ENCODE measurements around the gene CST3. TPM values are rescaled to one million over a fixed set of nuclear protein-coding genes. Genes with fewer than 3 reads are reported as not detected.
"Not testable (repeated sequence)": the region's sequence is repeated elsewhere in the genome, so short reads cannot be mapped to it uniquely, and the experiment has no call there.

Gene CST3
- polyA plus RNA-seq, 1 donor from 2014 or later, result 54.6 TPM

DNA sequence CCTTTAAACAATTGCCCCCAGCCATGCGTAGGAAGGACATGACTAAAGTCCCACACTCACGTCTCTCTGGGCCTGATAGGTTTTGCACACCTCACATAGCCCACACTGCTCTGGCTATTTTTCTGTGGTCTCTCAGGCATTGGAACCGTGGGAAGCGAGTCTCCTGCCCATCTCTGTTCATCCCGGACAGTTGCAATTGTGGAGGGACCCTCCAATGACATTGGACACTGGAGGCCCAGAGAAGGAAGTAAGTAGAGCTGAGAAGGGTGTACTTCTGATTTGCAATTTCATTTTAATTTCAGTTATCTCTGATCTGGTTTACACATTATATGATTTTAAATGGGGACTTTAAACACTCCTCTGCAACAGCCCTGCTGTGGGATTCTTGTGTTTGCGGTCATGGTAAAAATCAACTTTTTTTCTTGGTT lies 23.3 kb upstream of the CST3 start:
- Histone ChIP-seq H4K20me1 (ENCODE audit: insufficient read depth) (no peaks in the 10 kb centered on the region), H3K4me3 (ENCODE audit: low read length) (no peak overlapping the region), H3K4me2 (ENCODE audit: low read length) (no peak overlapping the region), H3K9me3 (ENCODE audit: low read length) (no peaks in the 10 kb centered on the region), H3K36me3 (ENCODE audit: insufficient read depth, low read length) (no peaks in the 10 kb centered on the region), H3K9me2 (ENCODE audit: insufficient read depth, low read length) (no peaks in the 10 kb centered on the region), H3K9ac (ENCODE audit: low read length) (no peak overlapping the region), H3K79me2 (replicated peaks; ENCODE audit: insufficient read depth, low read length) (no peaks in the 10 kb centered on the region), H3K27me3 (ENCODE audit: insufficient read depth, low read depth, low read length) (no peaks in the 10 kb centered on the region), H2AFZ (ENCODE audit: low read depth, low read length) (no peak overlapping the region), H3K27ac (ENCODE audit: low read length) (no peak overlapping the region), H3F3A (ENCODE audit: insufficient read depth, low read length, poor library complexity, severe bottlenecking) (no peaks in the 10 kb centered on the region)
- TF ChIP-seq, protein P1, sequence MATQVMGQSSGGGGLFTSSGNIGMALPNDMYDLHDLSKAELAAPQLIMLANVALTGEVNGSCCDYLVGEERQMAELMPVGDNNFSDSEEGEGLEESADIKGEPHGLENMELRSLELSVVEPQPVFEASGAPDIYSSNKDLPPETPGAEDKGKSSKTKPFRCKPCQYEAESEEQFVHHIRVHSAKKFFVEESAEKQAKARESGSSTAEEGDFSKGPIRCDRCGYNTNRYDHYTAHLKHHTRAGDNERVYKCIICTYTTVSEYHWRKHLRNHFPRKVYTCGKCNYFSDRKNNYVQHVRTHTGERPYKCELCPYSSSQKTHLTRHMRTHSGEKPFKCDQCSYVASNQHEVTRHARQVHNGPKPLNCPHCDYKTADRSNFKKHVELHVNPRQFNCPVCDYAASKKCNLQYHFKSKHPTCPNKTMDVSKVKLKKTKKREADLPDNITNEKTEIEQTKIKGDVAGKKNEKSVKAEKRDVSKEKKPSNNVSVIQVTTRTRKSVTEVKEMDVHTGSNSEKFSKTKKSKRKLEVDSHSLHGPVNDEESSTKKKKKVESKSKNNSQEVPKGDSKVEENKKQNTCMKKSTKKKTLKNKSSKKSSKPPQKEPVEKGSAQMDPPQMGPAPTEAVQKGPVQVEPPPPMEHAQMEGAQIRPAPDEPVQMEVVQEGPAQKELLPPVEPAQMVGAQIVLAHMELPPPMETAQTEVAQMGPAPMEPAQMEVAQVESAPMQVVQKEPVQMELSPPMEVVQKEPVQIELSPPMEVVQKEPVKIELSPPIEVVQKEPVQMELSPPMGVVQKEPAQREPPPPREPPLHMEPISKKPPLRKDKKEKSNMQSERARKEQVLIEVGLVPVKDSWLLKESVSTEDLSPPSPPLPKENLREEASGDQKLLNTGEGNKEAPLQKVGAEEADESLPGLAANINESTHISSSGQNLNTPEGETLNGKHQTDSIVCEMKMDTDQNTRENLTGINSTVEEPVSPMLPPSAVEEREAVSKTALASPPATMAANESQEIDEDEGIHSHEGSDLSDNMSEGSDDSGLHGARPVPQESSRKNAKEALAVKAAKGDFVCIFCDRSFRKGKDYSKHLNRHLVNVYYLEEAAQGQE (IDR thresholded peaks at IDR 0.05; ENCODE audit: borderline replicate concordance), result no peak
- TF ChIP-seq EZH2 (IDR thresholded peaks at IDR 0.05; ENCODE audit: borderline replicate concordance, insufficient read depth, low read length, poor library complexity, severe bottlenecking), result no peak
- TF ChIP-seq, protein P2, sequence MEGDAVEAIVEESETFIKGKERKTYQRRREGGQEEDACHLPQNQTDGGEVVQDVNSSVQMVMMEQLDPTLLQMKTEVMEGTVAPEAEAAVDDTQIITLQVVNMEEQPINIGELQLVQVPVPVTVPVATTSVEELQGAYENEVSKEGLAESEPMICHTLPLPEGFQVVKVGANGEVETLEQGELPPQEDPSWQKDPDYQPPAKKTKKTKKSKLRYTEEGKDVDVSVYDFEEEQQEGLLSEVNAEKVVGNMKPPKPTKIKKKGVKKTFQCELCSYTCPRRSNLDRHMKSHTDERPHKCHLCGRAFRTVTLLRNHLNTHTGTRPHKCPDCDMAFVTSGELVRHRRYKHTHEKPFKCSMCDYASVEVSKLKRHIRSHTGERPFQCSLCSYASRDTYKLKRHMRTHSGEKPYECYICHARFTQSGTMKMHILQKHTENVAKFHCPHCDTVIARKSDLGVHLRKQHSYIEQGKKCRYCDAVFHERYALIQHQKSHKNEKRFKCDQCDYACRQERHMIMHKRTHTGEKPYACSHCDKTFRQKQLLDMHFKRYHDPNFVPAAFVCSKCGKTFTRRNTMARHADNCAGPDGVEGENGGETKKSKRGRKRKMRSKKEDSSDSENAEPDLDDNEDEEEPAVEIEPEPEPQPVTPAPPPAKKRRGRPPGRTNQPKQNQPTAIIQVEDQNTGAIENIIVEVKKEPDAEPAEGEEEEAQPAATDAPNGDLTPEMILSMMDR (IDR thresholded peaks at IDR 0.05; ENCODE audit: poor library complexity, severe bottlenecking), result no peak
- no peak for TF ChIP-seq RAD21 (conservative IDR thresholded peaks at IDR 0.05)
- TF ChIP-seq POLR2AphosphoS5 (IDR thresholded peaks at IDR 0.05), result no peak
- no peak for TF ChIP-seq TAF1 (IDR thresholded peaks at IDR 0.05; ENCODE audit: low read depth)
- TF ChIP-seq SMC3 (conservative IDR thresholded peaks at IDR 0.05; ENCODE audit: poor library complexity), result no peak
- TF ChIP-seq EP300 (conservative IDR thresholded peaks at IDR 0.05; ENCODE audit: poor library complexity, severe bottlenecking), result no peak
- TF ChIP-seq MXI1 (conservative IDR thresholded peaks at IDR 0.05; ENCODE audit: poor library complexity, severe bottlenecking), result no peak

DNA sequence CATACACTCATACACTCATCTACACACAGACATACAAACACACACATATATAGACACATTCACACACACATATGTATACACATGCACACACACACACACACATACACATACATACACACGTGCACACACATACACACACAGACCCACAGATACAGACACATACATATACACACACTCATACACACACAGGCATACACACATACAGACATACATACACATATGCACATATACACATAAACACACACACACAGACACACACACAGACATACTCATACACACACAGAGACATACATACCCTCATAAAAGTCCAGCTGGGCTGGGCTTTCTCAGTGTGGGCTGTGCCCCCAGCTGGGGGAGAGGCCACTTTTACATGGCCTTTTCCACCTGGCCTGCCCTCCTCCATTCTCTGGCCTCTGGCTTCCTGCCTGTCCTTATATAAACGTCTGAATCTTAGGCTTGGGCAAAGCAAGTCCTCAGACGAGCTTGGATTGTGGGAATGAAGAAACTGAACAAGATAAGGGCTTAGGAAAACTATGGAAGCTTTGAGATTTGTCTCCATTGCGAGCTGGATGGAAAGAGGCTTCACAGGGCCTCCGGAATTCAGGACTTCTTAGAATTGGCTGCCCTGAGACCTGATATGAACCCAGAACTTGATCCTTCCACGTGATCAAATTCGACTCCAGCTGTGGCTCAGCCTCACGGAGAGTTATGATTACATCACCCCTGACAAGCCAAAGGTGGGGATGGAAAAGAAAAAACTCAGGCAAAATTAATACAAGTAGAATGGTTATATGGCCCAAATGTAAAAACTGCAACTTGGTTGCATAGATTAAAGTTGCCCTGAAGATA lies 22.5 kb upstream of the CST3 start:
- Histone ChIP-seq H3K79me2 (replicated peaks; ENCODE audit: insufficient read depth, low read length) (no peaks in the 10 kb centered on the region), H3K27ac (ENCODE audit: low read length) (no peak overlapping the region), H3K9me2 (ENCODE audit: insufficient read depth, low read length) (no peaks in the 10 kb centered on the region), H2AFZ (ENCODE audit: low read depth, low read length) (no peak overlapping the region), H3K27me3 (ENCODE audit: insufficient read depth, low read depth, low read length) (no peaks in the 10 kb centered on the region), H3F3A (ENCODE audit: insufficient read depth, low read length, poor library complexity, severe bottlenecking) (no peaks in the 10 kb centered on the region), H3K4me2 (ENCODE audit: low read length) (no peak overlapping the region), H3K9me3 (ENCODE audit: low read length) (no peaks in the 10 kb centered on the region), H3K9ac (ENCODE audit: low read length) (no peak overlapping the region), H3K36me3 (ENCODE audit: insufficient read depth, low read length) (no peaks in the 10 kb centered on the region), H4K20me1 (ENCODE audit: insufficient read depth) (no peaks in the 10 kb centered on the region), H3K4me3 (ENCODE audit: low read length) (no peak overlapping the region)
- no peak for TF ChIP-seq EZH2 (IDR thresholded peaks at IDR 0.05; ENCODE audit: borderline replicate concordance, insufficient read depth, low read length, poor library complexity, severe bottlenecking)
- TF ChIP-seq, protein P1 (IDR thresholded peaks at IDR 0.05; ENCODE audit: borderline replicate concordance), result no peak
- no peak for TF ChIP-seq MXI1 (conservative IDR thresholded peaks at IDR 0.05; ENCODE audit: poor library complexity, severe bottlenecking)
- TF ChIP-seq SMC3 (conservative IDR thresholded peaks at IDR 0.05; ENCODE audit: poor library complexity), result no peak
- TF ChIP-seq RAD21 (conservative IDR thresholded peaks at IDR 0.05), result no peak
- no peak for TF ChIP-seq TAF1 (IDR thresholded peaks at IDR 0.05; ENCODE audit: low read depth)
- TF ChIP-seq POLR2AphosphoS5 (IDR thresholded peaks at IDR 0.05), result no peak
- TF ChIP-seq, protein P2 (IDR thresholded peaks at IDR 0.05; ENCODE audit: poor library complexity, severe bottlenecking), result no peak
- TF ChIP-seq EP300 (conservative IDR thresholded peaks at IDR 0.05; ENCODE audit: poor library complexity, severe bottlenecking), result no peak

DNA sequence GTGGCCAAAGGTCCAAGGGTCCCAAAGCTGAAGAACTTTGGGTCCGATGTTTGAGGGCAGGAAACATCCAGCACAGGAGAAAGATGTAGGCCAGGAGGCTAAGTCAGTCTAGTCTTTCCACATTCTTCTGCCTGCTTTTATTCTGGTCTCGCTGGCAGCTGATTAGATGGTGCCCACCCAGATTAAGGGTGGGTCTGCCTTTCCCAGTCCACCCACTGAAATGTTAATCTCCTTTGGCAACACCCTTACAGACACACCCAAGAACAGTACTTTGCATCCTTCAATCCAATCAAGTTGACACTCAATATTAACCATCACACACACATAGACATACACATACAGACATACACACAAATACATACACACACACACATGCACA lies 21.8 kb upstream of the CST3 start:
- not testable (repeated sequence) for H3K9me2 ChIP-seq (ENCODE audit: insufficient read depth, low read length); H3K9me3 ChIP-seq (ENCODE audit: low read length); H3K4me2 ChIP-seq (ENCODE audit: low read length); H3K36me3 ChIP-seq (ENCODE audit: insufficient read depth, low read length); H3K4me3 ChIP-seq (ENCODE audit: low read length); H4K20me1 ChIP-seq (ENCODE audit: insufficient read depth); H3K79me2 ChIP-seq (replicated peaks; ENCODE audit: insufficient read depth, low read length); H3K9ac ChIP-seq (ENCODE audit: low read length); H3K27me3 ChIP-seq (ENCODE audit: insufficient read depth, low read depth, low read length); H3F3A ChIP-seq (ENCODE audit: insufficient read depth, low read length, poor library complexity, severe bottlenecking); H3K27ac ChIP-seq (ENCODE audit: low read length); H2AFZ ChIP-seq (ENCODE audit: low read depth, low read length)
